Measurements from ENCODE around the gene MYH11.

- no peak for TF ChIP-seq CTCF (conservative IDR thresholded peaks at IDR 0.05; ENCODE audit: low read depth in 2 of 2)
- TF ChIP-seq EZH2 (IDR thresholded peaks at IDR 0.05; ENCODE audit: low read depth, unreplicated experiment), result no peak
- no peak for TF ChIP-seq EZH2phosphoT487 (IDR thresholded peaks at IDR 0.05; ENCODE audit: unreplicated experiment)
- no peak for TF ChIP-seq ZNF331 (CRISPR knock-in tag; IDR thresholded peaks at IDR 0.05; ENCODE audit: low read depth)
- TF ChIP-seq POLR2AphosphoS5 (IDR thresholded peaks at IDR 0.05; ENCODE audit: low read depth), result no peak
- no peak for TF ChIP-seq JUNB (IDR thresholded peaks at IDR 0.05; ENCODE audit: unreplicated experiment)
- TF ChIP-seq CREB1 (CRISPR knock-in tag; IDR thresholded peaks at IDR 0.05; ENCODE audit: low read depth), result no peak
Measured at GRCh38 chr16:15891508-15891907, 34.7 kb upstream of the MYH11 start.
